Stomach smooth muscle (tissue), 2 donors: Measurements from ENCODE around the gene GUF1.

Experiments
- H3K27ac ChIP-seq: one replicate; pipeline ENCODE4 v1.7.0; 2013; ENCODE audit warnings: mild to moderate bottlenecking, low read length, inconsistent platforms
- H3K27me3 ChIP-seq, 2 donors: one replicate each; pipeline ENCODE4 v1.7.0; 2013; ENCODE audit warnings: low read length in 2 of 2; ENCODE audit not compliant: insufficient read depth in 2 of 2, control insufficient read depth in 1 of 2
- H3K36me3 ChIP-seq, 2 donors: one replicate each; pipeline ENCODE4 v1.7.0; 2013; ENCODE audit warnings: low read length in 2 of 2; ENCODE audit not compliant: control insufficient read depth in 2 of 2, insufficient read depth in 2 of 2
- H3K4me1 ChIP-seq: one replicate; pipeline ENCODE4 v1.7.0; 2013; ENCODE audit warnings: low read length; ENCODE audit not compliant: control insufficient read depth, insufficient read depth
- H3K4me3 ChIP-seq, 2 donors: one replicate each; pipeline ENCODE4 v1.7.0; 2013; ENCODE audit warnings: low read length in 2 of 2
- H3K9ac ChIP-seq, 2 donors: one replicate each; pipeline ENCODE4 v1.7.0; 2013; ENCODE audit warnings: low read length in 2 of 2, mild to moderate bottlenecking in 1 of 2
- H3K9me3 ChIP-seq, 2 donors: one replicate each; pipeline ENCODE4 v1.7.0; 2013; ENCODE audit warnings: low read length in 2 of 2; ENCODE audit not compliant: control insufficient read depth in 2 of 2
- donor health status: healthy.
- donor health status: Pancreatic carcinoma.

GUF1 gene

DNA sequence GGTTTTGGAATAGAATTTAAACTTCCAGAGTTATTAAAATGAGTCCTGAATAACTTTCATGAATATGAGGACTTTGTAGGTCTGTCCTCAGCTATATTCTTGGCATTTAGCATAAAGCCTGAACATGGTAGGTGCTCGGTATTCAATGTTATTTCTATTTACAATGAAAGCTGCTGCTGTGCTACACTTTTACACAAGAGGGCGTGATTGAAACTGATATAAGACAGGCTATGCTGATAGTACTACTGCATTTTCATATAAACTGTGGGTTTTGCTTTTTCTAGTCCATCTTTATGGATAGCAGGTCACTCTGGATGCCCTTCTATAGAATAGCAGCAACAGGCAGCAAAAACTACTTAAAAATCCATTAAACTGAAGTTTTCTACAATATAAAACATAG, 60.4 kb downstream of the GUF1 start:
- Histone ChIP-seq H3K9ac (no peak overlapping the region), H3K9me3 (no peaks in the 10 kb centered on the region), H3K36me3 (no peaks in the 10 kb centered on the region), H3K4me3 (no peak overlapping the region), H3K27ac (no peak overlapping the region), H3K27me3 (no peaks in the 10 kb centered on the region), H3K4me1 (no peaks in the 10 kb centered on the region)

DNA sequence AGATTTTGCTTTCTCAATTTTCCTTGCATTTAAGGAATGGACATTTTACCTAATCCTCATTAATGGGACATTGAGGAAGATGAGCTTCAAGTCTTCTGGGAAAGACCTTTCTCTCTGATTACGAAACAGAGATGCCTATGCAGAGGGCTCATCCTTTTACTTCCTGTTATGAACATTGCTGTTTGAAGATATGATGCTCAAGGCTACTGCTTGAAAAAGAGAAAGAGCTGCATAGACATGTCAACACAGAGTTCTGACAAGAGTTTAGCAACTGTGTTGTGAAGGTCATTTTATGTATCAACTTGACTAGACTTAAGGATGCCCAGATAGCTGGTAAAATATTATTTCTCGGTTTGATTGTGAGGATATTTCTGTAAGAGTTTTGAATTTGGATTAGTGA, 62.0 kb downstream of the GUF1 start:
- H3K4me1 ChIP-seq, result no peaks in the 10 kb centered on the region
- no peak overlapping the region for H3K4me3 ChIP-seq
- no peaks in the 10 kb centered on the region for H3K36me3 ChIP-seq
- H3K9me3 ChIP-seq, result no peaks in the 10 kb centered on the region
- no peaks in the 10 kb centered on the region for H3K27me3 ChIP-seq
- no peak overlapping the region for H3K9ac ChIP-seq
- no peak overlapping the region for H3K27ac ChIP-seq
